Stimulated activated CD8-positive, alpha-beta memory T cell treated with anti-CD3 and anti-CD28 coated beads, Interleukin-7, amount 100 ng/mL, for 4 hours (primary cell): ENCODE measurements around the gene RRAGA.
"Not testable (repeated sequence)": the region's sequence is repeated elsewhere in the genome, so short reads cannot be mapped to it uniquely, and the experiment has no call there.

ENCODE experiments used
- DNase-seq, 2 donors: peaks; one replicate each; pipeline ENCODE4 v3.0.0-alpha.2; 2020; ENCODE audit warnings: low read depth in 2 of 2

The RRAGA gene, protein sequence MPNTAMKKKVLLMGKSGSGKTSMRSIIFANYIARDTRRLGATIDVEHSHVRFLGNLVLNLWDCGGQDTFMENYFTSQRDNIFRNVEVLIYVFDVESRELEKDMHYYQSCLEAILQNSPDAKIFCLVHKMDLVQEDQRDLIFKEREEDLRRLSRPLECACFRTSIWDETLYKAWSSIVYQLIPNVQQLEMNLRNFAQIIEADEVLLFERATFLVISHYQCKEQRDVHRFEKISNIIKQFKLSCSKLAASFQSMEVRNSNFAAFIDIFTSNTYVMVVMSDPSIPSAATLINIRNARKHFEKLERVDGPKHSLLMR

DNA sequence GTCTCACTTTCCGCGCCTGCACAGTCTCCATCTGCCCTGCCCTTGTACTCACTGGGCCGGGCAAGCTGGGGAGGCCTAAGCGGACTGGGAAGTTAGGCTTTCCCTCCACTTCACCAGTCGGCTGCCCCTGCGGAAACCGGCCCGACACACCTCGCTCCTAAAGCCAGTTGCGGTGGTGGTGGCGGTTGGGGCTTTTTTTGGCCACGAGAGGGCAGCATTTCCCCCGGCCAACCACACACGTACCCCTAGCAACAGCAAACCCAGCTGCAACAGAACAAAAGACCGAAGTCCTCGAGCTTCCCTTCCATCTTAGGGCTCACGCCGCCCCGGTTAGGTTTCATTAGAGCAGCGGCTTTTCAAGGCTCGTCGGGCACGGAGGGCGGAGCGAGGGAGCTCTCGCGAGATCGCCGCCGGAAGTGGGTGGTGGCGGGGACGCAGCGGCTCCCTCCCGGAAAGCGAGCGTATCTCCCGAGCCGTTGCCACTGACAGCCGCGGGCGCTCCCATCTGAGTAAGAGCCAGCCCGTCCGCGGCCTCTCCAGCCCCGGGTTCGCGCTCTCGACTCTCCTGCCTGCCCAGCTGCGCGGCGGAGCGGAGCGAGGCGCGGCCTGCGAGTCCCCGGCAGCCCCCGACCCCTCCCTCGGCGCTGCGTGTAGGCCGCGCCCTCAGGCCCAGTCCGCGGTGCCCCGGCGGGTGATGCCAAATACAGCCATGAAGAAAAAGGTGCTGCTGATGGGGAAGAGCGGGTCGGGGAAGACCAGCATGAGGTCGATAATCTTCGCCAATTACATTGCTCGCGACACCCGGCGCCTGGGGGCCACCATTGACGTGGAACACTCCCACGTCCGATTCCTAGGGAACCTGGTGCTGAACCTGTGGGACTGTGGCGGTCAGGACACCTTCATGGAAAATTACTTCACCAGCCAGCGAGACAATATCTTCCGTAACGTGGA, at the start of gene RRAGA:
TSS of gene RRAGA (plus strand) at position 462 of the 951 bp plus-strand sequence. CDS start at position 695, 233 bp downstream.
- DNase-seq: peak; percentile 82 to 88

DNA sequence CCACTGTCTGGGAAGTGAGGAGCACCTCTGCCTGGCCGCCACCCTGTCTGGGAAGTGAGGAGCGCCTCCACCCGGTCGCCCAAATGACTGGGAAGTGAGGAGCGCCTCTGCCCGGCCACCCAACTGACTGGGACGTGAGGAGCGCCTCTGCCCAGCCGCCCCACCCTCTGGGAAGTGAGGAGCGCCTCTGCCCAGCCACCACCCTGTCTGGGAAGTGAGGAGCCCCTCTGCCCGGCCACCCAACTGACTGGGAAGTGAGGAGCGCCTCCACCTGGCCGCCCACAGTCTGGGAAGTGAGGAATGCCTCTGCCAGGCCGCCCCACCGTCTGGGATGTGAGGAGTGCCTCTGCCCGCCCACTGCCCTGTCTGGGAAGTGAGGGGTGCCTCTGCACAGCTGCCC, 49.1 kb upstream of the RRAGA start:
- DNase-seq: no peak

DNA sequence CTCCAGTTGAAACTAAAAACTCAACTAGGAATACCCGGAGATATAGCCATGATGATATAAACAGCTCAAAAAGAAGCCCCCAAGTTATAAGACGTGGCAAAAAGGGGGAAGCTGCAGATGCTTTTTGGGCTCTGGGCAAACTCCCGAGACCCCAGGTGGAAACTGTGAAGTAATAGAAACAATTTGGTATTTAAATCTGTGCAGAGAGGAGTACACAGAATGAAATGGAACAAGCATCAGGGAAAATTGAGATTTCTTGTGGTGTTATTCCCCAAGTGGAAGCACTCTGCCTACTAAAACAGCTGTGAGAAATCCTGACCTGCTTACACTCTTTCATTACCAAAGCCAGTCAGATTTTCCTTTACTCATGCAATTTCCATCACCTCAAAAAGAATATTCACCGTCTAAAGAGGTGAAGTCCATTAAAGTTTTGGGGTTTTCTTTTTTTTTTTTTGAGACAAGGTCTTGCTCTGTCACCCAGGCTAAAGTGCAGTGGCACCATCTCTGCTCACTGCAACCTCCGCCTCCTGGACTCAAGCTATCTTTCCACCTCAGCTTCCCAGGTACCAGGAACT, 39.7 kb upstream of the RRAGA start:
- no peak for DNase-seq

DNA sequence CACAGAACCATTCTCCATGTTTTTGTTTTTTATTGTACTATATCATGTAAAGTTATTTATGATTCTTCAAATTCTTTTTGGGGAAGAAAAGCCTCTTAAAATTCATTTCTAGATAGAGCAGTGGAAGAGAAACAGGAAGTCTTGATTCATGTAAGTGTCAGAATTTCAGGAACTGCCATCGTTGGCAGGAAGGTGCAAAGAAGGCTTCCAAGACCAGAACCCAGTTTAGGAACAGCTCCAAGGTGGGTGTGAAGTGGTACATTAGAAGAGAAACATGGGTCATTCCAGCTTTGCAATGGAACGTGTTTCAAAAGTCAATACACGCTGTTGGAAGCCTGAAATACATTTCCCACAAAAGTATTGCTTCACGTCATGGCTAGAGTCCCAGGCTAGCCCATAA, 31.0 kb upstream of the RRAGA start:
- no peak for DNase-seq

DNA sequence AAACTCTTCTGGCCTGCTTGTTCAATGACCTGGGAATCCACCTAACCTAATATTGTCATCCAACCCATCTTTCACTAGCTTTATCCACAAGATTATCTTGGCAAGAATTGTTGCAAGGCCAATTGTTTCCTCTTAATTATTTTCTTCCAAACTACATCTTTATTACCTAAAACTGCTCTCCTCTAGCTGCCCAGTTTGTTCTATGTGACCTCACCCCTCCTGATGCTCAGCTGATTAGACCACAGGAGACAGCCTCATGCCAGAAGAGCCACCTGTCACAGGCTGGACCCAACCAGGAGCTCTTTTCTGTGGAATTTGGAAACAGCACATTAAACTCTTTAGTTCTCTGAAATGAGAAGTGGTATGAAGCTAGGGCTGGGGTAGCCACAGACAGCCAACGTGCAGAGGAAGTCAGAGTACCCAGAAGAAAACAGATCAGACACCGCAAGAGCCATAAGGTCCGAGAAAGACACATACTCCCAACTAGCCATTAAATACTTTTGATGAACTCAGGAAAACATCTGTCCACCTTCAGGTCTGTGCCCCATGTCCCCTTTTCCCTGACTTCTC, 28.3 kb upstream of the RRAGA start:
- no peak for DNase-seq

DNA sequence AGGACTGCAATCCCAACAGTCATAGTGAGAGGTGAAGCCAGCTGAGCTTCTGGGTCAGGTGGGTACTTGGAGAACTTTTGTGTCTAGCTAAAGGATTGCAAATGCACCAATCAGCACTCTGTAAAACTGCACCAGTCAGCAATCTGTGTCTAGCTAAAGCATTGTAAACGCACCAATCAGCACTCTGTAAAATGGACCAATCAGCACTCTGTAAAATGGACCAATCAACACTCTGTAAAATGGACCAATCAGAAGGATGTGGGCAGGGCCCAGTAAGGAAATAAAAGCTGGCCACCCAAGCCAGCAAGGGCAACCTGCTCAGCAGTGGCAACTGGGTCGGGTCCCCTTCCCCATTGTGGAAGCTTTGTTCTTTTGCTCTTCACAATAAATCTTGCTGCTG, 27.6 kb upstream of the RRAGA start:
- DNase-seq: not testable (repeated sequence)

DNA sequence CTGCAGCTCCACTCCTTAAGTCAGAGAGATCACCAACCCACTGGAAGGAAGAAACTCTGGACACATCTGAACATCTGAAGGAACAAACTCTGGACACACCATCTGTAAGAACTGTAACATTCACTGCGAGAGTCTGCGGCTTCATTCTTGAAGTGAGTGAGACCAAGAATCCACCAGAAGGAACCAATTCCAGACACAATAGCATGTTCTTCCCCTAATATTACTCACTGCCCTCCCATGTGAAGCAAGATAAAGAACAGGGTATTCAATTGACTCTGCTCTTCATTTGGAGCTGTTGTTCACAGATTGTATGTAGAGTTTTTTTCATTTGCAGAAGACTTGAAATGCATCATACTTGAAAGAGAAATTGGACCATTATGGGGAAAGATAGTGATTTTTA, 27.0 kb upstream of the RRAGA start:
- no peak for DNase-seq

DNA sequence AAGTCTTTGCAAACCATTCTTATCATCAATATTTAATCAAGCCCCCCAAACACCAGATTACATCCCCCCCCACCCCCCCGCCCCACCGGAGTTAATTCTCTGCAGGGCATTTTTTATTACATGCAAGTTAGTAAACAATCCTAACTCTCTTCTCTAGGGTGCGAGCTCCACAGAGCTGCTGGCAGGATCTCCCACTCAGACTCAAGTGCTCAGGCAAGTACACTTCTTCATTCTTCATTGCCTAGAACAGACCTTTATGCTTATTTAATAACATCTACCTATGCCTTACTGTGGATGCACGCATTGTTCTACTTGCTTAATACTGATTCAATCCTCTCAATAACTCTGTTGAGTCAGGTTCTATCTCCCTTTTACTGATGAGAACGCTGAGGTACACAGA, 26.1 kb upstream of the RRAGA start:
- DNase-seq: no peak

DNA sequence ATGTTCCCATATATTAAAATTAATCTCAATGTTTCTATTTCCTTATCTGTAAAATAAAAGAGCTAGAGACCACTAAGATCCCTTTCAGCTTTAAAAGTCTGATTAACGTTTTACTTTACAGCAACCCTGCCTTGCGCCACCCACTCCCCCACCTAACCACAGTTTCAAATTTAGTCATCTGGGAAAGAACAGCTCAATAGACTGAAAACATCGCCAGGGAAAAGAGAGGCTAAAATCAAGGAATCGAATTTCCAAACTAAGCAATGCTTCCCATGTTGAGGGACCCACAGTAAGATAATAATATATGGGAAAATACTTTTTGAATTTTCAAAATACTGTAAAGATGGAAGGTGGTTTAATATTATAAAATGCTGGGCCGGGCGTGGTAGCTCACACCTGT, 22.9 kb upstream of the RRAGA start:
- DNase-seq: no peak

DNA sequence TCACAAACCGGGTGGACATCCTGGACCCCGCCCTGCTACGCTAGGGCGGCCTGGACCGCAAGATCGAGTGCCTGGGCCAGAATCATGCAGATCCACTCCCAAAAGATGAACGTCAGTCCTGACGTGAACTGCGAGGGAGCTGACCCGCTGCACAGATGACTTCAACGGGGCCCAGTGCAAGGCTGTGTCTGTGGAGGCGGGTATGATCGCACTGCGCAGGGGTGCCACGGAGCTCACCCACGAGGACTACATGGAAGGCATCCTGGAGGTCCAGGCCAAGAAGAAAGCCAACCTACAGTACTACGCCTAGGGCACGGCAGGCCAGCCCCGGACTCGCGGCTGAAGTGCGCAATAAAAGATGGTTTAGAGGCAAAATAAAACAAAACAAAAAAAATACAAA, 21.4 kb upstream of the RRAGA start:
- no peak for DNase-seq

DNA sequence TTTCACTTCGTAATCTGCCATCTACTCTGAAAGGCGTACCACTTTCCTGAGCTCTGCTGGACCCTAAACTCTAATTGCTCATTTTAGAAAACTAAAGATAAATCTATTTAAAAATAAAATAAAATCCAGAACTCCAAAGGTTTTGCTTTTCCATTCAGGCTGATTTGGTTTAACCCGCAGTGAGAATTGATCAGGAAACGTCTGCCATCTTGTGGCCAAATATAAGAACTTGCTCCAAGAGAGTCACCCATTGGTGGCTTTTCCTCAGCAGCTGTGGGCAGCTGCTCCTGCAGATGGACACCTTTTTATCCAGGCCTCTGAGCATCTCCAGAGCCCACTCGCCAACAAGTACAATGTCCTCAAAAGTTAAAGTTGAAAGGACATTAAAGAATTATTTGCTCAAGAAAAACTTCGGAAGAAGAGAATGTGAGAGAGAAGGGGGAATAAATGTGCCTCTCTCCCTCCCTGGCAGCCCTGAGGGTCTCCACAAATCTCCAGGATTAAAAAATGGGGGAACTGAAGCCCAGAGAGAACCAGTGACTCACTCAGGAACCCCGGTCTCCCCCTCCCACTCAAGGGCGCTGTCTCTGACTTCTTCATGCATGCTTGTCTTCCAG, 20.3 kb upstream of the RRAGA start:
- DNase-seq: no peak

DNA sequence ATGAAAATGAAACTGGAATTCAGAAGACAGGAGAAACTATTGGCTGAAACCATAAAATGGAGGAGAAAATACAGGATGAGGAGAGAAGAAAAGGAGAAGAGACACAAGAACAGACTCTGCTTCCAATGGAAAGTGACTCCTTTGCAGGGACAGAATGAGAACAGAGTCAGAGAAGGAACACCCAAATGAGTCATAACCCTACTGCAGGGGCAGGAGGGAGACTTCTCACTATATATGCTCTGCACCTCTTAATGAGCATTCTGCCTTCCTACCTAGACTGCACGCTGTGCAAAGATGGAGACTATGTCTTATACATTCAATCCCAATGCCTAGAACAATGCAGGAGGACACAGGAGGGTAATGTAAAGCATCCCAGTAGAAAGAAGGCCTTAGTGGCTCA, 18.3 kb upstream of the RRAGA start:
- DNase-seq: no peak

DNA sequence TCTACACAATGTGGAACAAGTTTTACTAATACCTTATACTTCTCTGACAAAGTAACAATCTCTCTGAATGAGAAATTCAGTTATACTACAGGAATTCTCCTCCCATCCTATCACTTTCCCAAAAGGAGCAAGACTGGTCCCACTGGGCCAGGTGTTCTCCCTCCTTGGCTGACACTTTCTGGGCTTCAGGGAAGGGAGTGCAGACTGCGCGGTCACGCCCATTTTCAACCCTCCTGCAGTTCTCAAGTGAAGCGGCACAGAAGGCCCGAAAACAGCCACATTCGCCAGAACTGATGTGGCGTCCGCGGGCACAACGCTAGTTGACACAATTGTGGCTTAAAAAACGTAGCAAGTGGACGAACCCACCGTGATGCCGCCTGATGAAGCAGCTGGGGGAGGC, 16.8 kb upstream of the RRAGA start:
- no peak for DNase-seq

DNA sequence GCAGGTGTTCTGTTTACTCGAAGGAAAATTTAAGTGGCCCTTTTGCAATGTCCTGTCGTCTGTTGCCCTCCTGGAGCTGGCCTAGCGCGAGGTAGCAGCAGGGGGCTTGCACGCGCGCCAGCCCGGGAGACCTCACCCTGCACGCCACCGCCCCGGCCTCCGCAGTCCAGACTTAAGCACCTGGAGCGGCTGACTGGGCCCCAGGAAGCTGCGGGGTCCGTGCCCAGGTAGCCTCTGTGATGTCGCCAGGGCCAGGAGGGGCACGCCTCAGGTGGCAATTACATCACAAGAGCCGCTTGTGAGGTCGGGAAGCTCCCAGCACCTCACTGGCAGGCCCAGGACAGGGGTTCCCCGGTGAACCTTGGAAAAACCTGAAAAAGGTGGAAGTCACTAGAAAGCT, 16.2 kb upstream of the RRAGA start, which contains the start of gene SAXO1:
TSS of gene SAXO1 (minus strand) at position 195 of the 400 bp plus-strand sequence. CDS start 301 bp downstream, outside the sequence.
- no peak for DNase-seq

DNA sequence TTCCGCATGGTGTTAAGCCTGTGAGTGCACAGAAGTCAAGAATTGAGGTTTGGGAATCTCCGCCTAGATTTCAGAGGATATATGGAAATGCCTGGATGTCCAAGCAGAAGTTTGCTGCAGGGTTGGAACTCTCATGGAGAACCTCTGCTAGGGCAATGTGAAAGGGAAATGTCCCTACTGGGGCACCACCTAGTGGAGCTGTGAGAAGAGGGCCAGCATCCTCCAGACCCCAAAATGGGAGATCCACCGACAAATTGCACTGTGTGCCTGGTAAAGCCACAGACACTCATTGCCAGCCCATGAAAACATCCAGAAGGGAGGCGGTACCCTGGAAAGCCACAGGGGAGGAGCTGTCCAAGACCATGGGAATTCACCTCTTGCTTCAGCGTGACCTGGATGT, 12.6 kb upstream of the RRAGA start:
- no peak for DNase-seq

DNA sequence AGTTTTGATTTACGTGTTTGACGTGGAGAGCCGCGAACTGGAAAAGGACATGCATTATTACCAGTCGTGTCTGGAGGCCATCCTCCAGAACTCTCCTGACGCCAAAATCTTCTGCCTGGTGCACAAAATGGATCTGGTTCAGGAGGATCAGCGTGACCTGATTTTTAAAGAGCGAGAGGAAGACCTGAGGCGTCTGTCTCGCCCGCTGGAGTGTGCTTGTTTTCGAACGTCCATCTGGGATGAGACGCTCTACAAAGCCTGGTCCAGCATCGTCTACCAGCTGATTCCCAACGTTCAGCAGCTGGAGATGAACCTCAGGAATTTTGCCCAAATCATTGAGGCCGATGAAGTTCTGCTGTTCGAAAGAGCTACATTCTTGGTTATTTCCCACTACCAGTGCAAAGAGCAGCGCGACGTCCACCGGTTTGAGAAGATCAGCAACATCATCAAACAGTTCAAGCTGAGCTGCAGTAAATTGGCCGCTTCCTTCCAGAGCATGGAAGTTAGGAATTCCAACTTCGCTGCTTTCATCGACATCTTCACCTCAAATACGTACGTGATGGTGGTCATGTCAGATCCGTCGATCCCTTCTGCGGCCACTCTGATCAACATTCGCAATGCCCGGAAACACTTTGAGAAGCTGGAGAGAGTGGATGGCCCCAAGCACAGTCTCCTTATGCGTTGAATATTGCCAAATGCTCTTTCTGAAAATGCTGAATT, 850 bp downstream of the RRAGA start:
- DNase-seq: no peak

DNA sequence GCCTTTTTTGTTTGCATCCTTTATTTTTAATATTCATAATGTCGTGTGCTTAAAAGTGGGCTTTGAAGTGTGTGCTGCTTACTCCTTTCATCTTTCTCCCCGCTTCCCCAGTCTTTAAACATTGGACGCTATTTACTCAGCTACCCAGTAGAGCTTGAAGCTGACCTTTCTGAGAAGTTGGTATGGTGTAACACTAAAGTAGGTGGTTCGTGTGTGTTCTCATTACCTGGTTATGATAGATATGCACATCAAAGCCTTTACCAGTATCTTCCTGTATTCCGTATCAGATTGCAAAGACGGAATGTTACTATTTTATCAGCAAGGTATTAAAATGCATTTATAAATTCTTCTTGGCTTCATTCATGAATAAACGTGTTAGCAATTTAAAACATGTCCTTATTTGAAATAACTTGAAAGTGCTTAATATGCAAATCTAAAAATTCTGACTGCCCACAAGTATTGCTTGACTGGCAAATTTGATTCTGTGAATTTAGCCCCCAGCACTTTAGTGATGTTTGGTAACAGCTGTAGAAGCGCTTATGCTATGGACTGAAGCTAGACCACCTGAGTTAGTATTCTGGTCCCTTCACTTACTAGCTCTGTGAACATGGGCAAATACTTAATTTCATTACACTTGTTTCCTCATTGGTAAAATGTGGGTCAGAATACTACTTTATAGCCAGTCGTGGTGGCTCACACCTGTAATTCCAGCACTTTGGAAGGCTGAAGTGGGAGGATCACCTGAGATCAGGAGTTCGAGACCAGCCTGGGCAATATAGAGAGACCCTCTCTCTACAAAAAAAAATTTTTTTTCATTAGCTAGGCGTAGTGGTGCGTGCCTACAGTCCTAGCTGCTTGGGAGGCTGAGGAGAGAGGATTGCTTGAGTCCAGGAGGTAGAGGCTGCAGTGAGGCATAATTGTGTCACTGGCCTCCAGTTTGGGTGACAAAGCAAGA, 1.7 kb downstream of the RRAGA start:
- DNase-seq: no peak

DNA sequence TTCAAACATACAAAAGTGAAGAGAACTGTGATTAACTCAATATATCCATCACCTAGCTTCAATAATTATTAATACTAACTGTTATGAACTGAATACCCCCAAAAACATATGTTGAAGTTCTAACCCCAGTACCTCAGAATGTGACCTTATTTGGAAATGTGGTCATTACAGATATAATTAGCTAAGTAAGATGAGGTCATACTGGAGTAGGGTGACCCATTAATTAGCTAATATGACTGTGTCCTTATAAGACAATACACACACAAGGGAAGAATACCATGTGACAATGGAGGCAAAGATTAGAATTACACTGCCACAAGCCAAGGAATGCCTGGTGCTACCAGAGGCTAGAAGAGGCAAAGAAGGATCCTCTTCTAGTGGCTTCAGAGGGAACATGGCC, 7.8 kb downstream of the RRAGA start:
- DNase-seq: no peak

DNA sequence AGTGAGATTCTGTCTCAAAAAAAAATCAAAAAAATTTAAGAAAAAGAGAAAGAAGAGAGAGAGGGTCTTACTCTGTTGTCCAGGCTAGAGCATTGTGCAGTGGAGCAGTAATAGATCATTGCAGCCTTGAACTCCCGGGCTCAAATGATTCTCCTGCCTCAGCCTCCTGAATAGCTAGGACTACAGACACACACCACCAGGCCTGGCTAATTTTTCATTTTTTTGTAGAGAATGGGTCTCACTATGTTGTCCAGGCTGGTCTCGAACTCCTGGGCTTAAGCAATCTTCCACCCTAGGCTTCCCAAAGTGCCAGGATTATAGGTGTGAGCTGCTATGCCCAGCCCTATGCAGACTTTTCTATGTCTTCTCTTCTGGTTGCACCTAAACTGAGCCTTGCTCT, 25.0 kb downstream of the RRAGA start:
- no peak for DNase-seq

DNA sequence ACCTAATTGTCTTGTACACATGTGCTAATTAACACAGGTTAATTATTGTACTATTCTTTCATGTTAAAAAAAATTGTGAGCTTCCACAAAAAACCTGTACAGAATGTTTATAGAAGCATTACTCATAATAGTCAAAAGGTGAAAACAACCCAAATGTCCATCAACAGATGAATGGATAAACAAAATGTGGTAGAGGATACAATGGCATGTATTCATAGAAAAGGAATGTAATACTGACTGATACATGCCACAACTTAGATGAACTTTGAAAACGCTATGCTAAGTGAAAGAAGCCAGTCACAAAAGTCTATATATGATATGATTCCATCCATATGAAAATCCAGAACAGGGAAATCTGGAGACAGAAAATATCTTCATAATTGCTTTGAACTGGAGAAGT, 25.6 kb downstream of the RRAGA start:
- DNase-seq: no peak
